C4-2B (cell line): ENCODE results near the gene DIO3.

ENCODE experiments used
- H3K27ac ChIP-seq: fragments of 450-650 bp; 2 replicates; pipeline ENCODE4 v1.5.1; 2017
- ZFX ChIP-seq: fragments of 450-650 bp; IDR thresholded peaks from 2 replicates; pipeline ENCODE4 v1.6.1; 2017
- TF ChIP-seq, protein P1 (sequence below): fragments of 450-650 bp; conservative IDR thresholded peaks from 2 replicates; pipeline ENCODE4 v1.5.1; 2017; ENCODE audit warnings: mild to moderate bottlenecking

The DIO3 gene

DNA sequence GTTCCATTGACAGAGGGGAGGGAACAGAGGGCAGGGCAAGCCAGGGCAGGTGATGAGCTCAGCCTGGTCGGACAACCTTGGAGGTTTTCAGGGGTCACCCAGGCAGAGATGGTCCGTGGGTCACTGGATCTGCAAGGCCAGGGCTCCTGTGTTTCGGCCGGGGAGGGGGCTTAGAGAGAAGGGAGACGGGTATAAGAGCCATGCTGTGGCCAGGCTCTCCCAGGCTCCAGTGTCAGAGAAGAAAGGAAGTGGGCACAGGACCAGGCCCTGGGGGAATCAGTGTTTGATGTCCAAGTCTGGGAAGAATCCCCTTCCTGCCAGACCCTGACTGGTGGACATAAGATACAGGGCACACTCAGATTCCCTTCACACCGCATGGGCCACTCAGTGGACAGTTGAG, 36.9 kb downstream of the DIO3 start:
- TF ChIP-seq ZFX, result no peak
- TF ChIP-seq, protein P1, sequence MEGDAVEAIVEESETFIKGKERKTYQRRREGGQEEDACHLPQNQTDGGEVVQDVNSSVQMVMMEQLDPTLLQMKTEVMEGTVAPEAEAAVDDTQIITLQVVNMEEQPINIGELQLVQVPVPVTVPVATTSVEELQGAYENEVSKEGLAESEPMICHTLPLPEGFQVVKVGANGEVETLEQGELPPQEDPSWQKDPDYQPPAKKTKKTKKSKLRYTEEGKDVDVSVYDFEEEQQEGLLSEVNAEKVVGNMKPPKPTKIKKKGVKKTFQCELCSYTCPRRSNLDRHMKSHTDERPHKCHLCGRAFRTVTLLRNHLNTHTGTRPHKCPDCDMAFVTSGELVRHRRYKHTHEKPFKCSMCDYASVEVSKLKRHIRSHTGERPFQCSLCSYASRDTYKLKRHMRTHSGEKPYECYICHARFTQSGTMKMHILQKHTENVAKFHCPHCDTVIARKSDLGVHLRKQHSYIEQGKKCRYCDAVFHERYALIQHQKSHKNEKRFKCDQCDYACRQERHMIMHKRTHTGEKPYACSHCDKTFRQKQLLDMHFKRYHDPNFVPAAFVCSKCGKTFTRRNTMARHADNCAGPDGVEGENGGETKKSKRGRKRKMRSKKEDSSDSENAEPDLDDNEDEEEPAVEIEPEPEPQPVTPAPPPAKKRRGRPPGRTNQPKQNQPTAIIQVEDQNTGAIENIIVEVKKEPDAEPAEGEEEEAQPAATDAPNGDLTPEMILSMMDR, result no peak
- H3K27ac ChIP-seq, result no peak overlapping the region

DNA sequence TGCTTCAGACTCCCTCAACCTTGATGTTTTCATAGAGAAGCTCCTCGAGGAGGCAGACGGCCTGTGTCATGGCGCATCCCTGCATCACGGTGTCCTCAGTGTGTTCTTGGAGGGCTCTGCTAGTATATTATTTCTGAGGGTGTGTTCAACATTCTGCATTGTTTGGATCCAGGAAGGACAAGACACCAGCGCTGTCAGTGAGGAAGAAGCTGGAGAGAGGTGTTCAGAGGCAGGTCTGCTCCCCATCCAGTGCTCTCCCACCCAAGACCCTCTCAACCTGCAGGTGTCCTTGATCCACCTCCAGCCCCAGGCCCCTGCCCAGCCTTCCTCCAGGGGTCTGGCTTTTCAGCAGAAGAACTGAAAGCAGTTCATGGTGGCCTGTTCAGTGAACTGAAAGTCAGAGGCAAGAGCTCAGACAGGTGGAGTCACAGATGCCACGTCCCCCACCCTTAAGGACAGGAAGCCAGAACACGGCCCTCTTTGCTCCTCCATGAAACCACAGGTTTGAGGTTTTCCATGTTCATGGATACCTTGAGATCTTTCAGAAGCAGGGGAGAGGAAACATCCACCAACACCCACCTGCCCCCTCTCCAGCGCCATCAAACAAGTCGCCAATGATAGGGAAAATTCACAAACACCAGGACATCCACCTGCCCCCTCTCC, 37.4 kb downstream of the DIO3 start:
- no peak for TF ChIP-seq ZFX
- TF ChIP-seq, protein P1, result no peak
- no peak overlapping the region for H3K27ac ChIP-seq

DNA sequence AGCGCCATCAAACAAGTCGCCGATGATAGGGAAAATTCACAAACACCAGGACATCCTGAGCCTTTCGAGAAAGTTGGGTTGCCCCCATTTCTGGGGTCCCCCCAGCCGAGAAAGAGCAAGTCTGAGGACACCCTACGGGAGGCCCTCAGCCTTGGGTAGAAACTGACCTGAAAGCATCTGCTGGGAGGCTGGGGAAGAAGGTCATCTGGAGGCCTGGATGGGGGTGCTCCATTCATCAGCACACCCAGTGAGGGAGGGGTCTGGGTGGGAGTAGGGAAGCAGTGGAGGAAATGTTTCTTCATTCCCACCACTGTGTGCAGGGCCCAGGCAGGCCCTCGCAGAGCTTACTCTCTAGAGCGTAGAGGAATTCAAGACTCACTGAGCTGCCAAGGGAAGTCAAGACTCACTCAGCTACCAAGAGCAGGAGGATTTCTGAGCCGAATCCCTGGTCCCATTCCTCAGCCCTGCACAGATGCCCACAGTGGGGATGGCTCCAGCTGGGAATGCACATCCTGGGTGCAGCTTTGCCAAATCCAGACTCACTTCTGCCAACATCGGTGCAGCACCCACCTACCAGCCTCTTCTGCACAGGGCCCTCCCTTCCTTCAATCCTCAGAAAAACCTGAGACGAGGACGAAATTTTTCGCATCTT, 38.1 kb downstream of the DIO3 start:
- TF ChIP-seq, protein P1, result no peak
- TF ChIP-seq ZFX, result no peak
- H3K27ac ChIP-seq, result no peak overlapping the region

DNA sequence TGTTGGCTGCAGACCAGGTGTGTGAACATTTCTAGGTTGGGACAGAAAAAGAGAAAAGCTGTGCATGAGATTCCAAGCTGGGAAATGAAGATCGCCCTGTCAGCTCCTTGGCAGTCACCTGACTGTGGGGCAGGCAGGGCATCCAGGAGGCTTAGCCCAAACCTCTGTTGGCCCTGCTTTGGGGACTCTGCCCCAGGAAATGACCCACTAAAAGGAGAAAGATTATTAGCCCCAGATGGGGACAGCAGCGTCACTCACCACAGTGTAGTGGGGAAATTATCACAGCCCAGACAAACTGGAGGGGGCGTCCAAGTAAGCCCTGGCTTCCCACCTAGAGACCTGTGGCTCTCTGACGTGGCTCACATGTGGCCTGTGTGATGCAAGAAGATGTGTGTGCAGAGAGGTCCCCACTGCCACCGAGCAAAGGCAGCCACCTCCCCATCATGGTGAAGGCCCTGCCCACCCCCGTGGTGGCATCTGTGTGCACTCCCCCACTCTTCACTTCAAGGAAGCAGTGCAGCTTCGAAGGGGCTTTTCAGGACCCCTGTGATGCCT, 39.1 kb downstream of the DIO3 start:
- no peak for TF ChIP-seq ZFX
- TF ChIP-seq, protein P1, result no peak
- H3K27ac ChIP-seq, result no peak overlapping the region

DNA sequence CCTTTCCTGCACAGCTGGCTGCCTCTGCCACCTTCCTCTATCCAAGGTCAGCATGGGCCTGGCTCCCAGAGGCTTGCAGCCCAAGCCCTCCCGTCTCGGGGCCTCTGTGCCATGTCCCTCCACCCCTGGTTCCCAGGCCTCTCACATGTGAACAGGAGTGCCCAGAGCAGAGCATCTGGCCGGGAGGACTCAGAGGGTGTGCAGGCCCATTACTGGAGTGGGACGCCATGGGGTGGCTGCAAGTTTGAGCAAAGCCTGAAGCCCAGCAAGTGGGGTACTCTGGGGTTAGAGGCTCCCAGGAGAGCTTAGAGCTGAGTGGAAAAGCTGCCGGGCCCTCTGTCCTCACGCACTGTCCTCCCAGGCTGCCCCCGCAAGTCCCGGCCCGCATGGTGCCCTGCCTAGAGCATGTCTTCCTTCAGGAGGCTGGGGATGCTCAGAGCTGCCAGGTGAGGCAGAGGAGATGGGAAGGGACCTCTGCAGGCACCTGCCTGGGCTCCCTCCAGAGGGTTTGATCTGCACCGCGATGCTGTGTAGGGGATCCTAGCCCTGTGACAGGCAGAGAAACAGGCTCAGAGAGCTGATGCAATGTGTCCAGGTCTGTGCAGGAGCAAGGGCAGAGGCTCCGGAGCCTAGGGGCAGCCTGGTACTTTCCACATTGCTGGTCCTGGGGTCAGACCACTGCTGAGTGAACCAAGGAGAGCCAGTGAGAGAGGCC, 39.8 kb downstream of the DIO3 start:
- no peak overlapping the region for H3K27ac ChIP-seq
- TF ChIP-seq, protein P1, result no peak
- no peak for TF ChIP-seq ZFX

DNA sequence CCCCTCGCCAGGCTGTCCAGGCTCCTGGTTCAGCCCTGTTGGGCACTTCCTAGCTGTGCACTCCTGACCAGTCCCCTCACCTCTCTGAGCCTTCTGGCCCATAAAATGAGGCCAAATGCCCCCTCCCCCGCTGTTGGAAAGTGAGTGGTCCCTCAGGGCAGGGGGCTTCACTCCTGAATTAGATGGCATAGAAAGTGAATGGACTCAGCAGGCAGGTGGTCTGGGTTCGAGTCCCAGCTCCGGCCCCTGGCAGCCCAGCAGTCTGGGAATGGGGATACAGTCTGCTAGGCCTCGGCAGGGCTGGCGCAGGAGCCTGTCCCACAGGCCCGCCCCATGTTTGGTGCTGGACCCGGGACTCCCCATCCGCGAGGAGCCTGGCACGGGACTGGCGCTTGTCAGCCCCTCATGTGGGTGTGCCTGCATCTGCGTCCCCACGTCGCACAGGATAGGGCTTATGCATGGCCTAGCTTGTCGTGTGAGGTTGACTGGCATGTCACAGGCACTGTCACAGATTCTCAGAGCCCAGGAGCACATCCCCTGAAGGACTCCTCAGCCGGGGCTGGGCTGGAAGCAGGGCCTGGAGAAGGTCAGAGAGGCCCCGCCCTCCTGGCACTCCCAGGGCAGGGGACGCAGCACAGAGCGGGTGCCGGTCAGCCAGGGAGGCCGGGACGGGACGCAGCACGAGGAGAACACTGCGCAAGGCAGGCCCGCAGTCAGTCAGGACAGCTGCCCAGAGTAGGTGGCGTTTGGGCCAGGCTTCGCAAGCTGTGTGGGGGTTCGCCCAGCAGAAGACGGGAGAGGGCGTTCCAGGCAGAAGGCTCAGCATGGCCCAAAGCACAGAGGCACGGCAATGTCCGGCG, 40.5 kb downstream of the DIO3 start:
- H3K27ac ChIP-seq, result no peak overlapping the region
- TF ChIP-seq, protein P1, result no peak
- TF ChIP-seq ZFX, result no peak
